Right lobe of liver (tissue), 4 donors: ENCODE measurements around the gene PNKP.

Source experiments
- CTCF ChIP-seq, 4 donors: fragments of 200-600 bp in 3 of 4; fragments of 450-650 bp in 1 of 4; IDR thresholded peaks; one replicate each; pipeline versions ENCODE4 v1.5.1 to v1.8.0; 2016 to 2022; ENCODE audit warnings: antibody characterized with exemption in 4 of 4, mild to moderate bottlenecking in 2 of 4
- POLR2A ChIP-seq: fragments of 450-650 bp; IDR thresholded peaks from one replicate; pipeline ENCODE4 v1.6.1; 2017; ENCODE audit warnings: antibody characterized with exemption, mild to moderate bottlenecking
- donor health status: DM: no; HTN: no; CAD: no.
- donor health status: DM: no; HTN: no; CAD: no.
- donor health status: DM: no; HTN: yes; CAD: no.

GRCh38 chr19:49876422-49877019 lies 9.1 kb upstream of the PNKP start:
- TF ChIP-seq CTCF (IDR thresholded peaks at IDR 0.05) (no peak), POLR2A (no peak)
